Measurements from ENCODE around the gene DLGAP5. TPM values are rescaled to one million over a fixed set of nuclear protein-coding genes. Genes with fewer than 3 reads are reported as not detected.

The DLGAP5 gene
- total and polyA plus RNA-seq, 2 of the 4 experiments (the other 2 are of a cell fraction) = 14.9 to 19.0 TPM

- Histone ChIP-seq H3K27me3 (ENCODE audit: control insufficient read depth, insufficient read depth, low read length) (no peaks in the 10 kb centered on the region), H2BK5ac (ENCODE audit: low read depth, low read length, poor library complexity, severe bottlenecking) (no peak overlapping the region), H4K91ac (ENCODE audit: insufficient read depth, low read depth, low read length) (no peak overlapping the region), H3K14ac (replicated peaks; ENCODE audit: low read depth, low read length) (no peak overlapping the region), H3K9me1 (ENCODE audit: insufficient read depth, low read length) (peaks cover 18% of the 10 kb centered on the region), H2BK120ac (ENCODE audit: low read depth, low read length) (no peak overlapping the region), H2AFZ (replicated peaks; ENCODE audit: low read length, poor library complexity) (no peak overlapping the region), H3K4me2 (ENCODE audit: low read depth, low read length) (no peak overlapping the region), H3K27ac (ENCODE audit: insufficient read depth, low read length) (no peak overlapping the region; the same call in 1 of the 2 replicates), H2BK20ac (ENCODE audit: low read depth, low read length) (no peak overlapping the region), H3K4ac (ENCODE audit: low read depth, low read length) (no peak overlapping the region), H3K18ac (ENCODE audit: low read depth, low read length) (no peak overlapping the region), H3K56ac (ENCODE audit: extremely low read depth, insufficient read depth, low read length) (no peak overlapping the region), H4K5ac (ENCODE audit: low read depth, low read length) (no peak overlapping the region), H2AK9ac (replicated peaks; ENCODE audit: low read depth, low read length, poor library complexity) (no peak overlapping the region), H4K8ac (ENCODE audit: low read depth in 2 of 2, low read length in 2 of 2) (no peak overlapping the region), H3K23ac (ENCODE audit: low read depth, low read length) (no peak overlapping the region), H3K36me3 (ENCODE audit: control insufficient read depth, insufficient read depth, low read length) (peaks cover 36% of the 10 kb centered on the region), H2AK5ac (ENCODE audit: low read depth, low read length) (no peak overlapping the region), H3K79me1 (ENCODE audit: low read depth in 1 of 2, low read length in 2 of 2) (peaks cover 42 to 73% of the 10 kb centered on the region in 2 experiments), H3K4me3 (ENCODE audit: insufficient read depth, low read depth, low read length) (no peak overlapping the region), H2BK15ac (ENCODE audit: low read depth, low read length) (no peak overlapping the region), H3K9ac (ENCODE audit: low read depth, low read length) (no peak overlapping the region), H4K20me1 (ENCODE audit: insufficient read depth, low read length) (peaks cover 38% of the 10 kb centered on the region), H3K9me3 (ENCODE audit: control insufficient read depth, insufficient read depth, low read length) (no peaks in the 10 kb centered on the region), H3K4me1 (ENCODE audit: control insufficient read depth, insufficient read depth, low read length) (peaks cover 7% of the 10 kb centered on the region)
- ATAC-seq (ENCODE audit: low read depth) (no peak), DNase-seq (no peak)
- TF ChIP-seq RAD21 (IDR thresholded peaks at IDR 0.05; ENCODE audit: low read length) = no peak
- TF ChIP-seq CHD1 (IDR thresholded peaks at IDR 0.05; ENCODE audit: low read depth, low read length) = no peak
- no peak for TF ChIP-seq RCOR1 (IDR thresholded peaks at IDR 0.05; ENCODE audit: insufficient replicate concordance, low read length)
- TF ChIP-seq SMC3 (IDR thresholded peaks at IDR 0.05; ENCODE audit: low read depth, low read length) = no peak
- TF ChIP-seq ELK1 (IDR thresholded peaks at IDR 0.05; ENCODE audit: borderline replicate concordance, low read depth, low read length) = no peak
- TF ChIP-seq BHLHE40 (IDR thresholded peaks at IDR 0.05; ENCODE audit: low read depth, low read length) = no peak
- no peak for TF ChIP-seq CEBPB (IDR thresholded peaks at IDR 0.05; ENCODE audit: low read depth, low read length)
- TF ChIP-seq POLR2A (IDR thresholded peaks at IDR 0.05; ENCODE audit: low read depth, low read length) = no peak
- no peak for TF ChIP-seq NFE2L2 (IDR thresholded peaks at IDR 0.05; ENCODE audit: low read depth, low read length)
- TF ChIP-seq MAZ (IDR thresholded peaks at IDR 0.05; ENCODE audit: borderline replicate concordance, low read depth, low read length) = no peak
- no peak for TF ChIP-seq RFX5 (IDR thresholded peaks at IDR 0.05; ENCODE audit: low read depth, low read length)
- no peak for TF ChIP-seq MAFK (IDR thresholded peaks at IDR 0.05; ENCODE audit: low read depth, low read length)
- no peak for TF ChIP-seq MXI1 (IDR thresholded peaks at IDR 0.05; ENCODE audit: borderline replicate concordance, low read depth, low read length)
- TF ChIP-seq CTCF (conservative IDR thresholded peaks at IDR 0.05; ENCODE audit: low read depth, low read length) = no peak
- no peak for TF ChIP-seq USF2 (IDR thresholded peaks at IDR 0.05; ENCODE audit: low read depth, low read length)
- ChIA-PET POLR2A (ENCODE audit: unreplicated experiment) (no interaction called here), CTCF (interaction anchor here (0.6 kb wide), 1 partner anchor 1527 kb away, joined by 4 read pairs; no protein-coding TSS in a partner anchor)
- BruUV-seq (replicated peaks) = no TSS peak
- intact Hi-C loops (cut with micrococcal nuclease) = no loop called here
- dilution Hi-C loops (cut with HindIII; ENCODE audit: low sequenced_read_pairs, unreplicated experiment) = no loop called here
- in situ Hi-C loops (cut with MboI; ENCODE audit: low sequenced_read_pairs) = no loop called here
Observed at GRCh38 chr14:55139141-55139540, 52.2 kb downstream of the DLGAP5 start.
